T-helper 17 cell (primary cell): ENCODE data around the gene PHOX2B. TPM values are rescaled to one million over a fixed set of nuclear protein-coding genes. Genes with fewer than 3 reads are reported as not detected.
"Not testable (repeated sequence)": the region's sequence is repeated elsewhere in the genome, so short reads cannot be mapped to it uniquely, and the experiment has no call there.

Source experiments
- ATAC-seq: fragments of 150-1000 bp; cut with Tn5 transposase; 2 replicates; pipeline ENCODE4 v1.10.0; 2021; ENCODE audit warnings: mild to moderate bottlenecking, moderate library complexity
- DNase-seq, 3 donors: peaks; one replicate each; pipeline versions ENCODE4 v3.0.0 to v3.0.0-alpha.2; 2020 to 2021
- H3K9me3 ChIP-seq: one replicate; pipeline ENCODE4 v1.7.0; 2013; ENCODE audit warnings: low read length, mild to moderate bottlenecking; ENCODE audit not compliant: control insufficient read depth, poor library complexity, severe bottlenecking
- H3K27ac Mint-ChIP-seq: one replicate; pipeline ENCODE4 v1.8.0; 2022; ENCODE audit warnings: mild to moderate bottlenecking, moderate library complexity, mixed read lengths
- H3K27me3 Mint-ChIP-seq: one replicate; pipeline ENCODE4 v1.8.0; 2022; ENCODE audit warnings: mixed read lengths
- H3K36me3 Mint-ChIP-seq: one replicate; pipeline ENCODE4 v1.8.0; 2022; ENCODE audit warnings: low read depth, mixed read lengths
- H3K4me1 Mint-ChIP-seq: one replicate; pipeline ENCODE4 v1.8.0; 2022; ENCODE audit warnings: mild to moderate bottlenecking, mixed read lengths
- H3K4me3 Mint-ChIP-seq: one replicate; pipeline ENCODE4 v1.8.0; 2022; ENCODE audit warnings: mild to moderate bottlenecking, moderate library complexity, mixed read lengths
- total RNA-seq, 4 donors: library from RNA in 2 of 4; stranded (reverse) in 2 of 4; gene quantifications; one replicate each; pipeline ENCODE4 v1.2.3 and lab custom pipeline; 2022 to 2026

The PHOX2B gene
- total RNA-seq, 2 donors from 2014 or later, result not detected

- H3K4me1 Mint-ChIP-seq, result peaks cover 2% of the 10 kb centered on the region
- H3K27ac Mint-ChIP-seq, result no peak overlapping the region
- peaks cover 65% of the 10 kb centered on the region for H3K27me3 Mint-ChIP-seq
- DNase-seq, result no peak
- no peaks in the 10 kb centered on the region for H3K9me3 ChIP-seq
- no peaks in the 10 kb centered on the region for H3K36me3 Mint-ChIP-seq
- no peak overlapping the region for H3K4me3 Mint-ChIP-seq
- no peak for ATAC-seq
Observed at GRCh38 chr4:41745292-41746024, 3.1 kb downstream of the PHOX2B start.

DNA sequence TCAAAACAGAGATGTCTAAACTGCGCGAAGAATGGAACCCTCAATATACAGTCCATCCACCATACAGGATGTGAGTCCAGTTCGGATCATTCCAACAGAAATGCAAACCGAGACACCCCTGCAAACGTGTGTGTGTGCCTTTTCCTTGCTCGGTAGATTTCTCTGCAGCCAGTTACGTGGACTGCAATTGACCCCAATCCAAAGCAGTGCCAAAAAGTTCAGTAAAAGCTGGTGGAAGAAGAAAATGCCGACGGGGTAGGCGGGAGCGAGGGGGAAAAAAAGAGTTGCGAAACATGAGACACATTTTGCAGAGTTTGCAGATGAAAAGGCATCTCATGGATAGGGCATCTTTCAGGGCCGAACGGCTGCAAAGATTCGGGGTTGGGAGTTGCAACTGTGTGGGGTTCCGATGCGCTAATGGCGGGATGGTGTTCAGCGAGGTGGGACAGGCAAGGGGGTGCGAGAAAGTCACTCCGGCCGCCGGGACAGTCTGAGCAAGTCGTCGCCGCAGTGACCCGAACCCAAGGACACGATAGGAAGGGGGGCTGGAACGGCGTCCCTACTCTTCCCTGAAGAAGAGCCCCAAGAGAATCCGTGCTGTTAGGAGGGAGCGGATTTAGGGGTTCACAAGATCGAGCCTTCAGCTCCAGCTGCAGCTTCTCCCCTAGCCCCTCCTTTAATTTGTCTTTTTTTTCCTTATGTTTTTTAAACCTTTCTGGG lies 3.8 kb downstream of the PHOX2B start:
- H3K9me3 ChIP-seq, result no peaks in the 10 kb centered on the region
- ATAC-seq (no peak), DNase-seq (no peak)
- Mint-ChIP-seq H3K27me3 (peaks cover 64% of the 10 kb centered on the region), H3K4me3 (no peak overlapping the region), H3K4me1 (peaks cover 2% of the 10 kb centered on the region), H3K27ac (no peak overlapping the region), H3K36me3 (no peaks in the 10 kb centered on the region)

DNA sequence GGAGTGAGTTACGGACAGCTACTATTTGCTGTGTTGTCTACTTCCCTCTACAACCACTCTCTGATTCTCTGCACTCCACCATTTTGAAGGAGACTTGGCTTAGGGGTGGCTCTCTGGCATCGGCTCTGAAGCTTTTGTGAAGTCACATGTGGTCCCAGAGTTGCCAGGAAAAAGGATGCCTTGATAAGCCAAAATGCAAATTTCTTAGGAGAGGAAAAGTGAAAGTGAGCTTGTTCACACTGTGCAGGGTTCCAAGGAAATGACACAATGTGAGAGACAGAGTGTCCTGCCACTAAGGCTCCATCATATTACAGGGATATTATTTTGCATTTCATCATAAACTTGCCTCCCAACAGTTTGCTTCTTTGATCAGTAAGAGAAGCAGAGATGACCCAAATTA lies 7.2 kb downstream of the PHOX2B start:
- DNase-seq (no peak), ATAC-seq (no peak)
- no peak overlapping the region for H3K27ac Mint-ChIP-seq
- no peak overlapping the region for H3K4me3 Mint-ChIP-seq
- peaks cover 35% of the 10 kb centered on the region for H3K27me3 Mint-ChIP-seq
- no peaks in the 10 kb centered on the region for H3K9me3 ChIP-seq
- H3K36me3 Mint-ChIP-seq, result no peaks in the 10 kb centered on the region
- H3K4me1 Mint-ChIP-seq, result no peaks in the 10 kb centered on the region

- H3K27ac Mint-ChIP-seq, DNase-seq, H3K4me3 Mint-ChIP-seq, H3K4me1 Mint-ChIP-seq, H3K36me3 Mint-ChIP-seq, H3K9me3 ChIP-seq, ATAC-seq: not testable (repeated sequence)
- peaks cover 16% of the 10 kb centered on the region for H3K27me3 Mint-ChIP-seq
Observed at GRCh38 chr4:41737491-41737890, 11.0 kb downstream of the PHOX2B start.

- H3K27me3 Mint-ChIP-seq, result peaks cover 10% of the 10 kb centered on the region
- no peaks in the 10 kb centered on the region for H3K4me1 Mint-ChIP-seq
- ATAC-seq, result no peak
- H3K9me3 ChIP-seq, result no peaks in the 10 kb centered on the region
- H3K27ac Mint-ChIP-seq, result no peak overlapping the region
- no peak for DNase-seq
- H3K36me3 Mint-ChIP-seq, result no peaks in the 10 kb centered on the region
- no peak overlapping the region for H3K4me3 Mint-ChIP-seq
Observed at GRCh38 chr4:41734371-41734770, 14.2 kb downstream of the PHOX2B start.

DNA sequence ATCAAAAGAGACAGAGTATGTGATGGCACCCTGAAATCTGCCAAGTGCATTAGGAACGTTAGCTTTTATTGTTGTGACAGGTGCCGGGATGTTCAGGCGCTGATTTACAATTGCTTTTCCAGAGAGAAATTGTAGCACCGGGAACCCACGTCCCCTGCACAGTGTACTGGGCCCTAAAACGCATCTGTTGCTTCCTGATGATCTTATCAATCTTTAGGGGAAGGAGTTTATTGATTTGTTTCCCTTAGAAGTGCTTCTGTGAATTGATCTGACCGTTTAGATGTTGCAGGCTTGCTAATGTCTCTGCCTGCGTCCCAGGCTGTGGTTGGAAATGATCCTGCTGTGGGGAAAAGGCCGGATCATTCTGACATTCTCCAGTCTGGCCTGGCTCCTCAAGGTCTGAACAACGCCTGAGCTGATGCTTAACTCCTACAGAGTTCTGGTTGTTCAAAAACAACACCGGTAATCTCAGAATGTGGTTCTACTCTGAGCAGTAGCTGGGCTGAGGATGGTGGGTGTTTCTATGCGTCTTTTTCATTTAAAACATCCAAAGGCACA lies 16.9 kb downstream of the PHOX2B start:
- ATAC-seq, result no peak
- Mint-ChIP-seq H3K27me3 (peaks cover 6% of the 10 kb centered on the region), H3K4me1 (no peaks in the 10 kb centered on the region), H3K36me3 (no peaks in the 10 kb centered on the region), H3K4me3 (no peak overlapping the region), H3K27ac (no peak overlapping the region)
- DNase-seq, result no peak
- H3K9me3 ChIP-seq, result no peaks in the 10 kb centered on the region

GRCh38 chr4:41728573-41728913 lies 20.0 kb downstream of the PHOX2B start:
- peaks cover 6% of the 10 kb centered on the region for H3K27me3 Mint-ChIP-seq
- no peak overlapping the region for H3K4me3 Mint-ChIP-seq
- H3K36me3 Mint-ChIP-seq, result no peaks in the 10 kb centered on the region
- DNase-seq, result no peak
- H3K27ac Mint-ChIP-seq, result no peak overlapping the region
- peaks cover 8% of the 10 kb centered on the region for H3K9me3 ChIP-seq
- H3K4me1 Mint-ChIP-seq, result no peaks in the 10 kb centered on the region
- no peak for ATAC-seq

DNA sequence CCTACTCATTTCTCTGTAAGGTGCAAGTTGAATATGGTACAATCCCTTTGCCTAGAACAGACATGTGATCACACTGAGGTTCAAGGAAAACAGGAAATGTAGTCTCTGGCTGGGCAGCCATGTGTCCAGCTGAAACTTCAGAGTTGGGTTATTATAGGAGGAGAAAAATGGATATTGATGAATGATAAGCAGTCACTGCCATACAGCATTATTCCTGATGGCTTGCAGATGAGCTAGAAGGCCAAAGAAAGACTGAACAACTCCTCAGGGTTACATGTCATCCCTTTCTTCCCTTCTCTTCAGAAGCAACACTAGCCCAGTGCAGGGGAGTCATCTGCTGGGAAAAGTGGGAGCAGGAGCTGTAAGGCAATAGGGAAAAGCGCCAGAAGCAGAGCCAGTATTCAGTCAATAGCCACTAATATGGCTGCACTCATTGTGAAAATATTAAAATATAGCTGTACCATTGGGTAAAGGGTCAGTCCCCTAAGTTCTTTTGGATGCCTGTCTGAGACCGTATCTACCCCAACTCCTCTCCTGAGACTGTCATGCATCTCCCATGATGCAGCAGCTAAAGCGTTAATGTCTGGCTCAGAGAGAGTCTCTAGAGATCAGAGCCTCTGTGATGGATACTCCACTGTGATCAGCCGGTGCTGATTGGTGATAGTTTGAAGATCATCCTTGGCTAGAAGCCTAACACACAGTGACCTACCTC lies 20.5 kb downstream of the PHOX2B start:
- peaks cover 8% of the 10 kb centered on the region for H3K9me3 ChIP-seq
- Mint-ChIP-seq H3K27me3 (peaks cover 6% of the 10 kb centered on the region), H3K4me3 (no peak overlapping the region), H3K27ac (no peak overlapping the region), H3K36me3 (no peaks in the 10 kb centered on the region), H3K4me1 (no peaks in the 10 kb centered on the region)
- ATAC-seq (no peak), DNase-seq (no peak)

- H3K4me1 Mint-ChIP-seq, result no peaks in the 10 kb centered on the region
- no peaks in the 10 kb centered on the region for H3K27me3 Mint-ChIP-seq
- H3K27ac Mint-ChIP-seq, result no peak overlapping the region
- DNase-seq (no peak), ATAC-seq (no peak)
- H3K4me3 Mint-ChIP-seq, result no peak overlapping the region
- no peaks in the 10 kb centered on the region for H3K36me3 Mint-ChIP-seq
- peaks cover 8% of the 10 kb centered on the region for H3K9me3 ChIP-seq
Observed at GRCh38 chr4:41725254-41725653, 23.3 kb downstream of the PHOX2B start.

GRCh38 chr4:41723286-41723685 lies 25.2 kb downstream of the PHOX2B start:
- Mint-ChIP-seq H3K27me3 (no peaks in the 10 kb centered on the region), H3K27ac (no peak overlapping the region), H3K36me3 (no peaks in the 10 kb centered on the region), H3K4me3 (no peak overlapping the region), H3K4me1 (no peaks in the 10 kb centered on the region)
- ATAC-seq, result no peak
- DNase-seq, result no peak
- H3K9me3 ChIP-seq, result peaks cover 8% of the 10 kb centered on the region

DNA sequence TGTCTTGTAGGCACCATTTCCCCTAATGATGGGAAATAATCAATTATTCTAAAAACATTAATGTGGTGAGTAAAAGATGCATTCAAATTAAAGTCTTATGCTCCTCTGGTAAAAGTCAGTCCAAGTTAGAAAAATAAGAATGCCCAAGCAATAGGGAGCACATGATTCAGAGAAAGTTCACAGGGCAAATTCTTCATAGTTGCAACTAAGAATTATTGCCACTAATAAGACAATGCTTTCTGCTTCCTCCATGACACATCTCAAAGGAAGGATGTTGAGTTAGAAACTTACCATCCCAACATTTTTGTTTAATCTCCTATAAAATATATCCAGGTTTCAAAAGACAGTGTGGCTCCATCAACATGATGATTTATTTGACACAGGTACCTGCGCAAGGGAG lies 26.3 kb downstream of the PHOX2B start:
- DNase-seq (no peak), ATAC-seq (no peak)
- Mint-ChIP-seq H3K27me3 (no peaks in the 10 kb centered on the region), H3K4me3 (no peak overlapping the region), H3K27ac (no peak overlapping the region), H3K4me1 (no peaks in the 10 kb centered on the region), H3K36me3 (no peaks in the 10 kb centered on the region)
- peaks cover 8% of the 10 kb centered on the region for H3K9me3 ChIP-seq

GRCh38 chr4:41719417-41719816 lies 29.1 kb downstream of the PHOX2B start:
- H3K9me3 ChIP-seq, result peaks cover 3% of the 10 kb centered on the region
- H3K27ac Mint-ChIP-seq, result no peak overlapping the region
- no peaks in the 10 kb centered on the region for H3K36me3 Mint-ChIP-seq
- H3K27me3 Mint-ChIP-seq, result peaks cover 8% of the 10 kb centered on the region
- DNase-seq (no peak), ATAC-seq (no peak)
- no peaks in the 10 kb centered on the region for H3K4me1 Mint-ChIP-seq
- H3K4me3 Mint-ChIP-seq, result no peak overlapping the region

DNA sequence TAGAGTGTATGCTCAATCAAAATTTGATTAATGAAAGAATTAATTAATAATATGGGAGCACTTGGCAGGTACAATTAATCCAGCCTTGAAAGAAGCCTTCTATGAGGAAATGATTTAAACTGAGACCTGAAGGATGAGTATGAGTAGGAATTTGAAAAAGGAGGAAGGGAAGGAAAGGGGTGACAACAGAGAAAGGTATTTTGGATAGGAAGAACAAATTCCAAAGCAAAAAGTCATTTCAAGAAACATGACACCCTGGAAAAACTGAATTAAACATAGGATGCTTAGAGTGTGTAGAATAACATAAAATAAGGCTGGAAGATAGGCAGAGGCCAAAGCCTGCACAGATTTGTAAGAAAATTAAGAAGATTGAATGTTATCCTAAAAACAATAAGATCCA lies 29.6 kb downstream of the PHOX2B start:
- Mint-ChIP-seq H3K27ac (no peak overlapping the region), H3K4me3 (no peak overlapping the region), H3K4me1 (no peaks in the 10 kb centered on the region), H3K36me3 (no peaks in the 10 kb centered on the region), H3K27me3 (peaks cover 8% of the 10 kb centered on the region)
- no peaks in the 10 kb centered on the region for H3K9me3 ChIP-seq
- no peak for DNase-seq
- ATAC-seq, result no peak
